ENCODE results near the gene SLC40A1. TPM values are rescaled to one million over a fixed set of nuclear protein-coding genes. Genes with fewer than 3 reads are reported as not detected.

The SLC40A1 gene
- total and polyA plus RNA-seq, 4 donors = 48.8 to 170 (median 103) TPM

DNA sequence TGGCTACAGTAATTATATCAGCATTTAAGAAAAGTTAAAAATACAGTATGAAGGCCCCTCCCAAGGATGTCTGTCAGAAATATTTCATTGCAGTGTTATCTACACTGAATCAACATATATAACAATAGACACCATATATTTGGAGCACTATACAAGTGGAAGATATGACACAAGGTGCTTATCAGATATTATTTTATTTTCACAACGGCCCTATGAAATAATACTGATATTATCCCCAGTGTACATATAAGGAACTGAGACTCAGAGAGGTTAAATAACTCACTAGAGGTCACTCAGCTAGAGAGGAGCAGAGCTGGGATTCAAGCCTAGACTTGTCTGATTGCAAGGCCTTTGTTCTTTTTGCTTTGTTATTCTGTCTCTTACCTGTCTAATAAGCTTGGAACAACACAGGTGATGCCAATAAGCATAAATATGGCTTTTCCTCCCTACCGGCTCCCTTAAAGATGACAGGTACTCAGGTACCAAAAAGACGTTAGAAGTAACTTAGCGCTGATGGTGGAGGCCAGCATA, 4.7 kb upstream of the SLC40A1 start:
- H3K36me3 ChIP-seq (ENCODE audit: control insufficient read depth in 1 of 2, insufficient read depth in 2 of 2, low read length in 1 of 2) = no peaks in the 10 kb centered on the region
- H3K4me3 ChIP-seq (ENCODE audit: low read length in 2 of 2) = no peak overlapping the region
- no peak for DNase-seq
- WGBS, 2 donors = 81 to 83% methylated on average over 4 of the region's 4 CpGs
- intact Hi-C loops (cut with DNase I) = no loop called here
- H3K9me3 ChIP-seq (ENCODE audit: control insufficient read depth, low read length) = no peaks in the 10 kb centered on the region
- ATAC-seq (ENCODE audit: low FRiP score) = no peak
- H3K27ac ChIP-seq (ENCODE audit: low read depth in 1 of 2, low read length in 2 of 2) = no peak overlapping the region
- H3K27me3 ChIP-seq (ENCODE audit: control insufficient read depth in 1 of 2, insufficient read depth in 2 of 2, low read length in 1 of 2) = no peaks in the 10 kb centered on the region
- no peaks in the 10 kb centered on the region for H3K4me1 ChIP-seq (ENCODE audit: control insufficient read depth in 1 of 2, insufficient read depth in 2 of 2, low read length in 2 of 2)

DNA sequence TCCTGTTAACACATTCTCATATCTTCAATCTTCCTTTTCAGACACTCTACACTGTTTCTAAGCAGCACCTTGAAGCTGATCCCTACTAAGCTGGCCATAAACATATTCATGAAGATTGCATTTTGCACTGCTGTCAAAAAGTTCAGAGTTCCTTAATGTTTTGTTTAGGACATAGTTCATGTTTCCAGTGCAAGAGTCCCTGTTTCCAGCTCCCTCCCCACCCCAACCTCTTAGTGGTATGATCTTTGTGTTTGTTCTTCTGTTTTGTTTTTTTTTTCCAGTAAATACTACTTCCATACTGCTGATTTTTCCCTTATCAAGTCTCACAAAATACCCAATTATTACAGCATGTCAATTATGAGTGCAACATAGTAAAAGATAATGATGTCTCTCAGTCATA, 4.1 kb upstream of the SLC40A1 start:
- H3K27me3 ChIP-seq (ENCODE audit: control insufficient read depth in 1 of 2, insufficient read depth in 2 of 2, low read length in 1 of 2) = no peaks in the 10 kb centered on the region
- no peak overlapping the region for H3K4me3 ChIP-seq (ENCODE audit: low read length in 2 of 2)
- no peak overlapping the region for H3K27ac ChIP-seq (ENCODE audit: low read depth in 1 of 2, low read length in 2 of 2)
- no peak for ATAC-seq (ENCODE audit: low FRiP score)
- H3K4me1 ChIP-seq (ENCODE audit: control insufficient read depth in 1 of 2, insufficient read depth in 2 of 2, low read length in 2 of 2) = no peaks in the 10 kb centered on the region
- DNase-seq = no peak
- no peaks in the 10 kb centered on the region for H3K36me3 ChIP-seq (ENCODE audit: control insufficient read depth in 1 of 2, insufficient read depth in 2 of 2, low read length in 1 of 2)
- H3K9me3 ChIP-seq (ENCODE audit: control insufficient read depth, low read length) = no peaks in the 10 kb centered on the region
- intact Hi-C loops (cut with DNase I) = no loop called here

DNA sequence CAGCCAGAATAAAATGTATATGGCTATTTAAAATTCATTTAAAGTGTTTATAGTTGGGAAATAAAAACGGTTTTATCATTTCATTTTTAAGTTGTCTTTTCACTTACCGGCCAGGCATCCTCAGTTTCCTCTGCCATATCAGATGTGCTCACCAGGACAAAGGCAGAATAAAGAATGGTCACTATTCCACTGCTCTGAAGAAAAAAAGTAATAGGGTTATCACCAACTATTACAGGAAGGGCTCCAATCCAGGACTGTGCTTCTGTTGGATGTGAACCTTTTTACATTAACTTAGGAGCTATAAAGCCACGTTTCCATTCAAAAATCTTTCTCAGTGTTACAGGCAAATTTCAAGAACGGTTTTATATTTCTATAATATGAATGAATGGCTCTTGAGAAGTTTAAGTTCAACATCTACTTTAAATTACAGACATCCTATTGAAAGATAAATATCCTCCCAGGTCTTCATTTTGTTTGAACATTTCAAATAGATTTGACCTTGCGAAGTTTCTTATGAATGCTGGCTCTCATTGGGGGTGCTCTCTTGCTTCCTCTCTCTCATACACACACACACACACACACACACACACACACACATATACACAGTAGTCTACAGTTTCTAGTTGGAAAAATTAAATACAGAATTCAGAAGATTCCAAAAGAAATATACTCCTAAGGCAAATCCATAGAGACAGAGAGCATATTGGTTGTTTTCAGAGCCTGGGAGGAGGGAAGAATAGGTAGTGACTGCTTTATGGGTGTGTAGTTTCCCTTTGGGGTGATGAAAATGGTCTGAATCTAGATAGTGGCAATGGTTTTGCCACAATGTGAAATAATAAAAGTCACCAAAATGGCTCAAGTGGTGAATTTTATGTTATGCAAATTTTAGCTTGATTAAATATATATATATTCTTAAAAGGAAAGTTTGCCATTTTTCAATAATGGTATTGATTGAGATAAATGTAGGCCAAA, 2.9 kb upstream of the SLC40A1 start:
- intact Hi-C loops (cut with DNase I) = no loop called here
- no peaks in the 10 kb centered on the region for H3K9me3 ChIP-seq (ENCODE audit: control insufficient read depth, low read length)
- no peak for DNase-seq
- no peaks in the 10 kb centered on the region for H3K27me3 ChIP-seq (ENCODE audit: control insufficient read depth in 1 of 2, insufficient read depth in 2 of 2, low read length in 1 of 2)
- no peaks in the 10 kb centered on the region for H3K36me3 ChIP-seq (ENCODE audit: control insufficient read depth in 1 of 2, insufficient read depth in 2 of 2, low read length in 1 of 2)
- H3K4me1 ChIP-seq (ENCODE audit: control insufficient read depth in 1 of 2, insufficient read depth in 2 of 2, low read length in 2 of 2) = no peaks in the 10 kb centered on the region
- 79 to 87% methylated on average over 5 of the region's 5 CpGs for WGBS, 2 donors
- H3K4me3 ChIP-seq (ENCODE audit: low read length in 2 of 2) = no peak overlapping the region
- H3K27ac ChIP-seq (ENCODE audit: low read depth in 1 of 2, low read length in 2 of 2) = no peak overlapping the region
- ATAC-seq (ENCODE audit: low FRiP score) = no peak

DNA sequence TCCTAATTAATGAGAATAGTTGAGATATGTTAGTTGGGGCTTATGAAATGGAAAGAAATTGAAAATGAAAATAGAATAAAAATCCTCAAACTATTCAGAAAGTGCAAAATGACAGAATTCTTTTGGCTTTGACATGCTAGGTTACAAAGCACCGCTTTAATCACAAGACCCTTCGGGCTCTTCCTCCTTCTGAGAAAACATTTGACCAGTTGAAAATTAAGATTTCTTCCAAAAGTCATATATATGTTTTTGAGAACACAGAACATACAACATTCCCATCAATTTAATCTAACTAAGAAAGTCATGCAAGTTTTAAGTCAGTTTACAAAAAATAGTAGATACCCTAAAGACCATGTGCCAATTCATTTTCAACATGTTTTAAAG, 2.2 kb upstream of the SLC40A1 start:
- no peak for ATAC-seq (ENCODE audit: low FRiP score)
- no peaks in the 10 kb centered on the region for H3K36me3 ChIP-seq (ENCODE audit: control insufficient read depth in 1 of 2, insufficient read depth in 2 of 2, low read length in 1 of 2)
- H3K4me1 ChIP-seq (ENCODE audit: control insufficient read depth in 1 of 2, insufficient read depth in 2 of 2, low read length in 2 of 2) = no peaks in the 10 kb centered on the region
- no peaks in the 10 kb centered on the region for H3K27me3 ChIP-seq (ENCODE audit: control insufficient read depth in 1 of 2, insufficient read depth in 2 of 2, low read length in 1 of 2)
- intact Hi-C loops (cut with DNase I) = no loop called here
- H3K27ac ChIP-seq (ENCODE audit: low read depth in 1 of 2, low read length in 2 of 2) = no peak overlapping the region
- H3K4me3 ChIP-seq (ENCODE audit: low read length in 2 of 2) = no peak overlapping the region
- 91 to 93% methylated on average over 2 of the region's 2 CpGs for WGBS, 2 donors
- H3K9me3 ChIP-seq (ENCODE audit: control insufficient read depth, low read length) = no peaks in the 10 kb centered on the region
- DNase-seq = no peak

DNA sequence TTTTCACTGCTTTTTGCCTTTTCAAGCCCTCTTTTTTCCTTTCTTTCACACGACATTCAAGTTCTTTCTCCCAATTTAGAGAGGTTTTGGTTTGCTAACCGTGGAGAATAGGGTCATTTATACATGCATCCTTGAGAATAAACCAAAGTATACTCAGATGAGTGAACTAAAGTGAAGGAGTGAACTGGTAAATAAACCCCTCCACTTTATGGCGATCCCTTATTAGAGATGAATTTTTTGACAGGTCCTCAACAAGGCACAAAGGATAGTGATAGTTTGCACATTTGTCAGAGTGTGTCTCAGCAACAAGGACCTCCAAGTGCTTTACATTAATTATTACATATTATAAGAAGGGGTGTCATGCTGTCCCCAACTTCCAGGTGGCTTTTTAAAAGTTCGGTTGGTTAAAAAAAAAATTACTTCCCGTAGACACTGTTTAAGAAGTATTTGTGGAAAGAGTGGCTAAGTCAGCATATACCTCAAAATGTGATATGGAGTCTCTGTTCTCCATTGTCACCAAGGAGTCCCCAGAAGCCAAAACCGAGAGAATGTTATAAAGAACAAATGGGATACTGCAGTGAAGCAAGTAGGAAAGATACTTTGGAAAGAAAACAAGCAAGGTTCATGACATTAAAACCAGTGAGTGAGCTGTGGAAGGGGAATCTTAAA, 1.7 kb upstream of the SLC40A1 start:
- ATAC-seq (ENCODE audit: low FRiP score) (no peak), DNase-seq (no peak)
- no peaks in the 10 kb centered on the region for H3K36me3 ChIP-seq (ENCODE audit: control insufficient read depth in 1 of 2, insufficient read depth in 2 of 2, low read length in 1 of 2)
- peak overlapping the region in 1 of 2 donors; percentile 95 for H3K27ac ChIP-seq (ENCODE audit: low read depth in 1 of 2, low read length in 2 of 2)
- no peaks in the 10 kb centered on the region for H3K27me3 ChIP-seq (ENCODE audit: control insufficient read depth in 1 of 2, insufficient read depth in 2 of 2, low read length in 1 of 2)
- intact Hi-C loops (cut with DNase I) = no loop called here
- no peaks in the 10 kb centered on the region for H3K9me3 ChIP-seq (ENCODE audit: control insufficient read depth, low read length)
- no peaks in the 10 kb centered on the region for H3K4me1 ChIP-seq (ENCODE audit: control insufficient read depth in 1 of 2, insufficient read depth in 2 of 2, low read length in 2 of 2)
- no peak overlapping the region for H3K4me3 ChIP-seq (ENCODE audit: low read length in 2 of 2)
- 74 to 79% methylated on average over 6 of the region's 6 CpGs for WGBS, 2 donors

DNA sequence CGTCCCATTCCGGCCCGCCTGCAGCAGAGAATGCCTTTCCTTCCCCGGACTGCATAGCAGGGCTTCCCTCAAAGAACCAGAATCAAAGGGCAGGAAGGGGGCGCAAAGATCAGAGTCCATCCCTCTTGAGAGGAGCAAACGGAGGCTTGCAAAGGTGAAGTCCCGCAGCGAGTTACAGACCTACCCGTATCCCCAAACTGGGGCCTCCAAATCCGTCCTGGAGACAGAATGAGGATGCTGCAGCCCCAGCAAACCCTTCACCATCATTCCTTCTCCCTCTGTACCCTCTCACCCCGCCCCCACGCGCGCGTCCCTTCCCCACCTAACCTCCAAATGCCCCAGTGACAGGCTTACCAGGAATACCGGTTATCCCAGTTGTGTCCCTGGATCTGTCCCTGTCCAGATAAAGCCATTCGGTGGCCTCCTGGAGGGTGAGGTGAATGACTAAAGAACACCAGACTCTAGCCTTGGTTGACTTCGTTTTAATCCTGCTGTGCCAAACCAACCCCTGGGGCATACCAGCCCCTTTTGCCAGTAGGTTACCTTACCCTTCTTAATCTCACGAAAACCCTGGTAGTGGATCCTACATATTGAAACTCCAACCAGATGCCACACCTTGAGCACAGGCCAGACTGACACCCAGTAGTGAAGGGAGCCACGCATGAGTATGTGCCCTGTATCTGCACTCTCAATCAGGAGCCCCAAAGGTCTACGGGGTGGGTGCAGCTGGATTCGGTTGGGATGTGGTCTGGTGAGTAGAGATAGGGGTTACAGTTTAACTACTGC, 961 bp upstream of the SLC40A1 start:
- 12 to 13% methylated on average over 22 of the region's 22 CpGs for WGBS, 2 donors
- intact Hi-C loops (cut with DNase I) = no loop called here
- H3K4me1 ChIP-seq (ENCODE audit: control insufficient read depth in 1 of 2, insufficient read depth in 2 of 2, low read length in 2 of 2) = peaks cover 0 to 5% of the 10 kb centered on the region in 2 donors

DNA sequence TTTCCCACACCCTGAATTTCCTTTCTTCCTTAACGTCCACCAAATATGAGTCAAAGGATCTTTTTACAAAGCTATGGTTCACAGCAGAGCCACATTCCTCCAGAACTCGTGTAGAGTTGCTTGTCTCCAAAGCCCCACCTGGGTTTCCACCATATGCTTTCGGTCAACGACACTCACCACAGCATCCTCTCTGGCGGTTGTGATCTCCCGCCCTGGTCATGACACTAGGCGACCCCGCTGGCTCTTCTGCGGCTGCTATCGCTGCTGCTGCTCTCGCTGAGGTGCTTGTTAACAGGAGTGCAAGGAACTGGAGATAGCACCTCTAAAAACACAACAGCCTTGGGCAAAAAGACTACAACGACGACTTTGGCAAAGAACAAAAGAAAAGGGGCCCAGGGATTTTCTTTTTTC, 340 bp downstream of the SLC40A1 start:
- peaks cover 0 to 5% of the 10 kb centered on the region in 2 donors for H3K4me1 ChIP-seq (ENCODE audit: control insufficient read depth in 1 of 2, insufficient read depth in 2 of 2, low read length in 2 of 2)
- H3K9me3 ChIP-seq (ENCODE audit: control insufficient read depth, low read length) = no peaks in the 10 kb centered on the region
- peak overlapping the region; percentile 97 to 100 for H3K4me3 ChIP-seq (ENCODE audit: low read length in 2 of 2)
- DNase-seq (peak in 1 of 2 donors; percentile 59), ATAC-seq (ENCODE audit: low FRiP score) (peak; percentile 39)
- intact Hi-C loops (cut with DNase I) = no loop called here
- no peaks in the 10 kb centered on the region for H3K36me3 ChIP-seq (ENCODE audit: control insufficient read depth in 1 of 2, insufficient read depth in 2 of 2, low read length in 1 of 2)
- WGBS, 2 donors = 0% methylated on average over 13 of the region's 13 CpGs
- H3K27ac ChIP-seq (ENCODE audit: low read depth in 1 of 2, low read length in 2 of 2) = peak overlapping the region in 1 of 2 donors; percentile 92
- H3K27me3 ChIP-seq (ENCODE audit: control insufficient read depth in 1 of 2, insufficient read depth in 2 of 2, low read length in 1 of 2) = no peaks in the 10 kb centered on the region

More for the DNA sequence above, 961 bp upstream of the SLC40A1 start:
- no peaks in the 10 kb centered on the region for H3K9me3 ChIP-seq (ENCODE audit: control insufficient read depth, low read length)
- peak overlapping the region; percentile 45 to 95 for H3K27ac ChIP-seq (ENCODE audit: low read depth in 1 of 2, low read length in 2 of 2)
- ATAC-seq (ENCODE audit: low FRiP score) (peak; percentile 12), DNase-seq (peak; percentile 44 to 72)
- peak overlapping the region; percentile 48 to 94 for H3K4me3 ChIP-seq (ENCODE audit: low read length in 2 of 2)
- H3K27me3 ChIP-seq (ENCODE audit: control insufficient read depth in 1 of 2, insufficient read depth in 2 of 2, low read length in 1 of 2) = no peaks in the 10 kb centered on the region
- H3K36me3 ChIP-seq (ENCODE audit: control insufficient read depth in 1 of 2, insufficient read depth in 2 of 2, low read length in 1 of 2) = no peaks in the 10 kb centered on the region

DNA sequence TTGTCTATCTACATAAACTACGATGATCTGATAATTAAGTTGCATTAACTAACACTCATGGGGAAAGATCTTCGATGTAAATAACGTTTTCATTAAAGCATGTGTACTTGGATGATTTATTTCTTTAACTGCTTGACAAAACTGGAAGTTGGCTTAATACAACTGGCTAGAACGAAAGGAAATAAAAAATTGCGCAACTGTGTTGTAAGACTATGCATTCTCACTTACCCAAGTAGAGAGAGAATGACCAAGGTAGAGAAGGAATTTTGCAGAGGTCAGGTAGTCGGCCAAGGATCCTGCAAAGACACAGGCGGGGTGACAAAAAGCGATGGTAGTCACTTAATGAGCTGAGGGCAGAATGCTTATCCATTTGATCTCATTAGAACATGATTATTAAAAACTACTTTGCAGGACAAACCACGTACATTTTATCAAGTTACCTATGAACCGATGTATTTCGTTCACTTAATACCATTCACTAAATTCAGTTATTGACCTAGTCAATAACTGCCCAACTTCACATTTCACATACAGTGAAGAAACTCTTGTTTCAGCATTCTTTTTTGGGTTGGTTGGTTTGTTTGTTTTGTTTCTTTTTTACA, 900 bp downstream of the SLC40A1 start:
- peaks cover 0 to 9% of the 10 kb centered on the region in 2 donors for H3K4me1 ChIP-seq (ENCODE audit: control insufficient read depth in 1 of 2, insufficient read depth in 2 of 2, low read length in 2 of 2)

More for the DNA sequence above, 900 bp downstream of the SLC40A1 start:
- Histone ChIP-seq H3K36me3 (ENCODE audit: control insufficient read depth in 1 of 2, insufficient read depth in 2 of 2, low read length in 1 of 2) (no peaks in the 10 kb centered on the region), H3K9me3 (ENCODE audit: control insufficient read depth, low read length) (no peaks in the 10 kb centered on the region), H3K27ac (ENCODE audit: low read depth in 1 of 2, low read length in 2 of 2) (peak overlapping the region in 1 of 2 donors; percentile 92), H3K4me3 (ENCODE audit: low read length in 2 of 2) (peak overlapping the region; percentile 97 to 100), H3K27me3 (ENCODE audit: control insufficient read depth in 1 of 2, insufficient read depth in 2 of 2, low read length in 1 of 2) (no peaks in the 10 kb centered on the region)
- DNase-seq (no peak), ATAC-seq (ENCODE audit: low FRiP score) (peak; percentile 57)
- intact Hi-C loops (cut with DNase I) = no loop called here
- WGBS, 2 donors = 1 to 2% methylated on average over 11 of the region's 11 CpGs
